ENCODE data around the gene LCN6. TPM values are rescaled to one million over a fixed set of nuclear protein-coding genes. Genes with fewer than 3 reads are reported as not detected.

The LCN6 gene
- total and polyA plus RNA-seq, 12 donors, result 0.43 to 25.4 (median 2.2) TPM; not detected in 6

- H3K27me3 ChIP-seq, result no peaks in the 10 kb centered on the region
- DNase-seq, result no peak
- H3K9me3 ChIP-seq (replicated peaks in 1 of 3), result no peaks in the 10 kb centered on the region
- H3K4me1 ChIP-seq (replicated peaks in 1 of 2), result no peaks in the 10 kb centered on the region
- no peak overlapping the region for H3K4me3 ChIP-seq
- TF ChIP-seq CTCF (IDR thresholded peaks at IDR 0.05) (no peak), POLR2A (IDR thresholded peaks at IDR 0.05) (no peak)
- no peak overlapping the region for H3K27ac ChIP-seq
- intact Hi-C loops (cut with DNase I), result no loop called here
- 69 to 82% (median 75%) methylated on average over 15 to 27 of the region's 27 CpGs for WGBS, 4 donors
- no peaks in the 10 kb centered on the region for H3K36me3 ChIP-seq (replicated peaks in 1 of 2)
Observed at GRCh38 chr9:136759436-136760325, 11.4 kb upstream of the LCN6 start.

GRCh38 chr9:136759001-136759400 lies 10.7 kb upstream of the LCN6 start:
- no peaks in the 10 kb centered on the region for H3K4me1 ChIP-seq (replicated peaks in 1 of 2)
- H3K9me3 ChIP-seq (replicated peaks in 1 of 3), result no peaks in the 10 kb centered on the region
- no peak overlapping the region for H3K4me3 ChIP-seq
- intact Hi-C loops (cut with DNase I), result no loop called here
- no peaks in the 10 kb centered on the region for H3K27me3 ChIP-seq
- TF ChIP-seq CTCF (IDR thresholded peaks at IDR 0.05) (no peak), POLR2A (IDR thresholded peaks at IDR 0.05) (no peak)
- no peak overlapping the region for H3K27ac ChIP-seq
- no peaks in the 10 kb centered on the region for H3K36me3 ChIP-seq (replicated peaks in 1 of 2)
- 68 to 80% (median 73%) methylated on average over 5 to 9 of the region's 9 CpGs; no CpG with 5 or more reads in 1 of the 4 donors for WGBS, 4 donors
- DNase-seq, result no peak

- 84 to 100% (median 88%) methylated on average over 2 to 20 of the region's 20 CpGs for WGBS, 4 donors
- H3K4me3 ChIP-seq, result no peak overlapping the region
- no peaks in the 10 kb centered on the region for H3K9me3 ChIP-seq (replicated peaks in 1 of 3)
- intact Hi-C loops (cut with DNase I), result no loop called here
- H3K4me1 ChIP-seq (replicated peaks in 1 of 2), result no peaks in the 10 kb centered on the region
- no peaks in the 10 kb centered on the region for H3K36me3 ChIP-seq (replicated peaks in 1 of 2)
- TF ChIP-seq POLR2A (IDR thresholded peaks at IDR 0.05), result no peak
- TF ChIP-seq CTCF (IDR thresholded peaks at IDR 0.05), result no peak
- H3K27ac ChIP-seq, result no peak overlapping the region
- no peaks in the 10 kb centered on the region for H3K27me3 ChIP-seq
- peak in 1 of 7 donors; percentile 13 for DNase-seq
Observed at GRCh38 chr9:136757751-136758140, 9.4 kb upstream of the LCN6 start.

GRCh38 chr9:136757328-136757727 lies 9.0 kb upstream of the LCN6 start:
- no peaks in the 10 kb centered on the region for H3K36me3 ChIP-seq (replicated peaks in 1 of 2)

More at GRCh38 chr9:136757328-136757727, 9.0 kb upstream of the LCN6 start:
- Histone ChIP-seq H3K4me3 (no peak overlapping the region), H3K9me3 (replicated peaks in 1 of 3) (no peaks in the 10 kb centered on the region), H3K27me3 (no peaks in the 10 kb centered on the region), H3K27ac (no peak overlapping the region), H3K4me1 (replicated peaks in 1 of 2) (no peaks in the 10 kb centered on the region)
- intact Hi-C loops (cut with DNase I), result no loop called here
- TF ChIP-seq POLR2A (IDR thresholded peaks at IDR 0.05), result no peak
- DNase-seq, result peak in 1 of 7 donors; percentile 12
- 83 to 91% (median 85%) methylated on average over 11 to 20 of the region's 20 CpGs for WGBS, 4 donors
